ENCODE results near the gene DNASE1. TPM values are rescaled to one million over a fixed set of nuclear protein-coding genes. Genes with fewer than 3 reads are reported as not detected.

The DNASE1 gene
- total and polyA plus RNA-seq, 9 of the 15 experiments (the other 6 are each of a cell fraction or from before 2014, with no cell fraction given): 0.53 to 10.1 (median 5.9) TPM

- no peak for TF ChIP-seq ZBTB40 (IDR thresholded peaks at IDR 0.05)
- no peak for TF ChIP-seq ZBTB40 (CRISPR knock-in tag; IDR thresholded peaks at IDR 0.05)
- TF ChIP-seq CBX1 (IDR thresholded peaks at IDR 0.05; ENCODE audit: low read depth): no peak
- TF ChIP-seq KLF10 (CRISPR knock-in tag; IDR thresholded peaks at IDR 0.05): no peak
- TF ChIP-seq STAG1 (CRISPR knock-in tag; IDR thresholded peaks at IDR 0.05; ENCODE audit: borderline replicate concordance): peak; percentile 40; the same call in 1 of the 2 replicates
- TF ChIP-seq MYNN (IDR thresholded peaks at IDR 0.05): peak; percentile 50; the same call in 1 of the 2 replicates
- no peak for TF ChIP-seq MYNN (CRISPR knock-in tag; IDR thresholded peaks at IDR 0.05)
- TF ChIP-seq THAP7 (CRISPR knock-in tag; IDR thresholded peaks at IDR 0.05): no peak
- peak; percentile 83 for TF ChIP-seq SMC3 (conservative IDR thresholded peaks at IDR 0.05; ENCODE audit: insufficient read depth, low read depth, low read length)
- TF ChIP-seq EP400 (IDR thresholded peaks at IDR 0.05): no peak
- TF ChIP-seq, protein P1, sequence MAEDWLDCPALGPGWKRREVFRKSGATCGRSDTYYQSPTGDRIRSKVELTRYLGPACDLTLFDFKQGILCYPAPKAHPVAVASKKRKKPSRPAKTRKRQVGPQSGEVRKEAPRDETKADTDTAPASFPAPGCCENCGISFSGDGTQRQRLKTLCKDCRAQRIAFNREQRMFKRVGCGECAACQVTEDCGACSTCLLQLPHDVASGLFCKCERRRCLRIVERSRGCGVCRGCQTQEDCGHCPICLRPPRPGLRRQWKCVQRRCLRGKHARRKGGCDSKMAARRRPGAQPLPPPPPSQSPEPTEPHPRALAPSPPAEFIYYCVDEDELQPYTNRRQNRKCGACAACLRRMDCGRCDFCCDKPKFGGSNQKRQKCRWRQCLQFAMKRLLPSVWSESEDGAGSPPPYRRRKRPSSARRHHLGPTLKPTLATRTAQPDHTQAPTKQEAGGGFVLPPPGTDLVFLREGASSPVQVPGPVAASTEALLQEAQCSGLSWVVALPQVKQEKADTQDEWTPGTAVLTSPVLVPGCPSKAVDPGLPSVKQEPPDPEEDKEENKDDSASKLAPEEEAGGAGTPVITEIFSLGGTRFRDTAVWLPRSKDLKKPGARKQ (CRISPR knock-in tag; IDR thresholded peaks at IDR 0.05): peak; percentile 82; the same call in 1 of the 2 replicates
- TF ChIP-seq CLOCK (CRISPR knock-in tag; IDR thresholded peaks at IDR 0.05; ENCODE audit: borderline replicate concordance): no peak
- TF ChIP-seq ZNF395 (CRISPR knock-in tag; IDR thresholded peaks at IDR 0.05): no peak
Measured at GRCh38 chr16:3690470-3690928, 36.0 kb downstream of the DNASE1 start (continued).
